Measurements from ENCODE around the gene FCRL6.
A peak's percentile ranks its signal among the peaks of the same experiment; 100 is the strongest.

Gene FCRL6

GRCh38 chr1:159835862-159836525 lies 33.8 kb downstream of the FCRL6 start:
- no peak for DNase-seq

GRCh38 chr1:159838715-159839114 lies 36.6 kb downstream of the FCRL6 start:
- DNase-seq = no peak

- no peak for DNase-seq
Measured at GRCh38 chr1:159839116-159839849, 37.1 kb downstream of the FCRL6 start.

- DNase-seq = no peak
Measured at GRCh38 chr1:159841749-159842148, 39.6 kb downstream of the FCRL6 start.

GRCh38 chr1:159843459-159843858 lies 41.3 kb downstream of the FCRL6 start:
- no peak for DNase-seq

GRCh38 chr1:159845751-159846629 lies 43.8 kb downstream of the FCRL6 start:
- no peak for DNase-seq

- no peak for DNase-seq
Measured at GRCh38 chr1:159847231-159847630, 45.1 kb downstream of the FCRL6 start.

- no peak for DNase-seq
Measured at GRCh38 chr1:159848326-159848725, 46.2 kb downstream of the FCRL6 start.

- DNase-seq = no peak
Measured at GRCh38 chr1:159849626-159850366, 47.6 kb downstream of the FCRL6 start.

- no peak for DNase-seq
Measured at GRCh38 chr1:159851407-159851806, 49.2 kb downstream of the FCRL6 start.

- no peak for DNase-seq
Measured at GRCh38 chr1:159853417-159854115, 51.4 kb downstream of the FCRL6 start.

- DNase-seq = no peak
Measured at GRCh38 chr1:159854116-159854692, 52.0 kb downstream of the FCRL6 start.

GRCh38 chr1:159854693-159855192 lies 52.6 kb downstream of the FCRL6 start:
- DNase-seq = peak; percentile 79

GRCh38 chr1:159855709-159856108 lies 53.5 kb downstream of the FCRL6 start:
- DNase-seq = no peak

GRCh38 chr1:159856576-159856975 lies 54.4 kb downstream of the FCRL6 start:
- DNase-seq = no peak

- no peak for DNase-seq
Measured at GRCh38 chr1:159857889-159858288, 55.7 kb downstream of the FCRL6 start.

- DNase-seq = no peak
Measured at GRCh38 chr1:159859767-159860322, 57.7 kb downstream of the FCRL6 start.

GRCh38 chr1:159860456-159860855 lies 58.3 kb downstream of the FCRL6 start:
- no peak for DNase-seq

GRCh38 chr1:159861218-159861617 lies 59.1 kb downstream of the FCRL6 start:
- DNase-seq = no peak

GRCh38 chr1:159862031-159862430 lies 59.9 kb downstream of the FCRL6 start:
- DNase-seq = no peak

- DNase-seq = no peak
Measured at GRCh38 chr1:159862557-159862956, 60.4 kb downstream of the FCRL6 start, which contains the start of gene VSIG8. VSIG8 (minus strand) TSS chr1:159862657; CDS start chr1:159862521, 136 bp downstream.

All from CD4-positive, alpha-beta T cell treated with Interferon gamma for 1 hour (primary cell).